WTC11 (cell line): ENCODE data around the gene FTL. TPM values are rescaled to one million over a fixed set of nuclear protein-coding genes. Genes with fewer than 3 reads are reported as not detected.

Source experiments
- ATF2 ChIP-seq: sonication (generic); formaldehyde crosslinking; IDR thresholded peaks from 2 replicates; pipeline ENCODE4 v1.8.1; 2022; ENCODE audit warnings: low read depth, missing genetic modification reagents, borderline replicate concordance
- E2F1 ChIP-seq: sonication (generic); formaldehyde crosslinking; IDR thresholded peaks from 2 replicates; pipeline ENCODE4 v1.8.0; 2022; ENCODE audit warnings: mild to moderate bottlenecking, missing genetic modification reagents
- FOXJ3 ChIP-seq: sonication (generic); formaldehyde crosslinking; IDR thresholded peaks from 2 replicates; pipeline ENCODE4 v1.9.0; 2021; ENCODE audit warnings: missing genetic modification reagents, mild to moderate bottlenecking, borderline replicate concordance
- FOXP1 ChIP-seq: sonication (generic); formaldehyde crosslinking; IDR thresholded peaks from 2 replicates; pipeline ENCODE4 v1.8.0; 2022; ENCODE audit warnings: missing genetic modification reagents, mild to moderate bottlenecking, moderate library complexity, borderline replicate concordance
- NR1H2 ChIP-seq: sonication (generic); formaldehyde crosslinking; IDR thresholded peaks from 2 replicates; pipeline ENCODE4 v1.9.0; 2021; ENCODE audit warnings: mild to moderate bottlenecking, moderate library complexity, missing genetic modification reagents
- RORB ChIP-seq: fragments of 250-450 bp; sonication (Bioruptor Pico); IDR thresholded peaks from 2 replicates; pipeline ENCODE4 v1.9.0; 2021; ENCODE audit warnings: mild to moderate bottlenecking
- SMAD4 ChIP-seq: sonication (generic); formaldehyde crosslinking; IDR thresholded peaks from 2 replicates; pipeline ENCODE4 v1.8.0; 2022; ENCODE audit warnings: mild to moderate bottlenecking, missing genetic modification reagents
- SOX15 ChIP-seq: fragments of 250-450 bp; sonication (Bioruptor Pico); IDR thresholded peaks from 2 replicates; pipeline ENCODE4 v1.9.0; 2021; ENCODE audit warnings: mild to moderate bottlenecking
- SP1 ChIP-seq: sonication (generic); formaldehyde crosslinking; conservative IDR thresholded peaks from 2 replicates; pipeline ENCODE4 v1.8.1; 2022; ENCODE audit warnings: missing genetic modification reagents
- TEAD4 ChIP-seq: sonication (generic); formaldehyde crosslinking; IDR thresholded peaks from 2 replicates; pipeline ENCODE4 v1.8.0; 2022; ENCODE audit warnings: mild to moderate bottlenecking, missing genetic modification reagents
- USF2 ChIP-seq: sonication (generic); formaldehyde crosslinking; IDR thresholded peaks from 2 replicates; pipeline ENCODE4 v1.8.1; 2023; ENCODE audit warnings: mild to moderate bottlenecking, missing genetic modification reagents, moderate library complexity
- ZNF281 ChIP-seq: sonication (generic); formaldehyde crosslinking; IDR thresholded peaks from 2 replicates; pipeline ENCODE4 v1.8.0; 2023; ENCODE audit warnings: mild to moderate bottlenecking, missing genetic modification reagents
- ZNF396 ChIP-seq: fragments of 250-450 bp; sonication (Bioruptor Pico); IDR thresholded peaks from 2 replicates; pipeline ENCODE4 v1.8.0; 2021; ENCODE audit warnings: mild to moderate bottlenecking, moderate library complexity, borderline replicate concordance
- ZSCAN18 ChIP-seq: fragments of 250-450 bp; sonication (Bioruptor Pico); IDR thresholded peaks from 2 replicates; pipeline ENCODE4 v2.1.2; 2022; ENCODE audit warnings: mild to moderate bottlenecking, moderate library complexity
- total RNA-seq: library from RNA; stranded (reverse); gene quantifications from 3 replicates; pipeline ENCODE4 v1.2.3, GENCODE V29; 2021
- TF ChIP-seq, protein P1 (sequence below): fragments of 250-450 bp; sonication (Bioruptor Pico); conservative IDR thresholded peaks from 2 replicates; pipeline ENCODE4 v1.9.0; 2021; ENCODE audit warnings: mild to moderate bottlenecking
- TF ChIP-seq, protein P2 (sequence below): sonication (generic); formaldehyde crosslinking; IDR thresholded peaks from 2 replicates; pipeline ENCODE4 v1.8.1; 2022; ENCODE audit warnings: mild to moderate bottlenecking, missing genetic modification reagents, moderate library complexity, borderline replicate concordance
- TF ChIP-seq, protein P3 (sequence below): fragments of 200-600 bp; IDR thresholded peaks from 2 replicates; pipeline ENCODE4 v1.8.0; 2022; ENCODE audit warnings: antibody characterized with exemption
- TF ChIP-seq, protein P4 (sequence below): sonication (generic); formaldehyde crosslinking; IDR thresholded peaks from 2 replicates; pipeline ENCODE4 v1.8.1; 2023; ENCODE audit warnings: mild to moderate bottlenecking, missing genetic modification reagents

FTL gene
- total RNA-seq, 1 experiment from 2014 or later, result 1,061 TPM

DNA sequence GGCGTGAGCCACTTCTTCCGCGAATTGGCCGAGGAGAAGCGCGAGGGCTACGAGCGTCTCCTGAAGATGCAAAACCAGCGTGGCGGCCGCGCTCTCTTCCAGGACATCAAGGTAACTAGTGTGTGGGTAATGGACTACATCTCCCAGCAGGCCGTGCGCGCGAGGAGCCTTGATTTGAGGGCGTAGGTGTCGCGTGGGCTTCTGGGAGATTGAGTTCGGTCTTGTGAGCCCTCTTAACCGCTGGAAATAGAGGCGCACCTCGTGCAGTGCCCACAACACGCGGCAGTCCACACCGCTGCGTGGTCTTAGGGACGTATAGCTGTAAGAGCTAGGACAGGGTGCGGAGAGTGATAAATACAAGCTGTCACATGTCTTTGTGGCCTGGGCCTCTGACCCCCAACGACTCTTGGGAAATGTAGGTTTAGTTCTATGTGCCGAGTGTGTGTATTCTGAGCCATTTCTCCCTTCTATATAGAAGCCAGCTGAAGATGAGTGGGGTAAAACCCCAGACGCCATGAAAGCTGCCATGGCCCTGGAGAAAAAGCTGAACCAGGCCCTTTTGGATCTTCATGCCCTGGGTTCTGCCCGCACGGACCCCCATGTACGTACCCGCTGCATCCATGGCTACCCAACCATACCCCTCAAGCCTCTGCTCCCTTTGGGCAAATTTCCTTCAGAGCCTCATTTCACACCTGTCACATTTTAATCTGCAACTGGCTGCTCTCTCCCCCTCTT lies 864 bp downstream of the FTL start (continued):
- TF ChIP-seq TEAD4 (CRISPR knock-in tag), result no peak
- TF ChIP-seq, protein P1, sequence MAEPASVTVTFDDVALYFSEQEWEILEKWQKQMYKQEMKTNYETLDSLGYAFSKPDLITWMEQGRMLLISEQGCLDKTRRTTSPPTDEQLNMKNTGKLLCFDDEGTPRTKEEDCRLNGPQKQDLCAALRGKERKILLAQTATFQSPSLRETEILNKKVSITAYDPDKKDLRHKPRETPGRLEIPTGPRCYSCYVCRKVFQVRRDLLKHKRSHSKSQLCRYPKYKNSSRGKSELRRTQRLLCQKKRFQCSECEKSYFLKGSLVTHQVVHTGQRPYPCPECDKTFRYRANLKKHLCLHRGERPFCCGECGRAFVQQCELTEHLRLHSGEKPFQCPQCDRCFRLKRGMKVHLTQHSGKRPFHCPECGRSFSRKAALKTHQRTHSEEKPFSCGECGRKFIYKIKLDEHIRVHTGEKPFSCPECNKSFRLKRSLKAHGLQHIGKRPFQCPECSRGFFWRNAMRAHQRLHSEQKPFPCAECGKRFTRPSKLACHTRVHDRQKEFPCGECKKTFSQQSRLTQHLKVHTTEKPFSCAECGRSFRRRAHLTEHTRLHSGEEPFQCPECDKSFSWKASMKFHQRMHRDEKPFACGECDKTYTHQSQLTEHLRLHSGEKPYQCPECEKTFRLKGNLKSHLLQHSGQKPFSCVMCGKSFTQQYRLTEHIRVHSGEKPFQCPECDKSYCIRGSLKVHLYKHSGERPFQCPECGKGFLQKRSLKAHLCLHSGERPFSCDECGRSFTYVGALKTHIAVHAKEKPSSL (CRISPR knock-in tag), result no peak
- TF ChIP-seq, protein P2, sequence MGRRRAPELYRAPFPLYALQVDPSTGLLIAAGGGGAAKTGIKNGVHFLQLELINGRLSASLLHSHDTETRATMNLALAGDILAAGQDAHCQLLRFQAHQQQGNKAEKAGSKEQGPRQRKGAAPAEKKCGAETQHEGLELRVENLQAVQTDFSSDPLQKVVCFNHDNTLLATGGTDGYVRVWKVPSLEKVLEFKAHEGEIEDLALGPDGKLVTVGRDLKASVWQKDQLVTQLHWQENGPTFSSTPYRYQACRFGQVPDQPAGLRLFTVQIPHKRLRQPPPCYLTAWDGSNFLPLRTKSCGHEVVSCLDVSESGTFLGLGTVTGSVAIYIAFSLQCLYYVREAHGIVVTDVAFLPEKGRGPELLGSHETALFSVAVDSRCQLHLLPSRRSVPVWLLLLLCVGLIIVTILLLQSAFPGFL (CRISPR knock-in tag), result 0 out of 2 replicates have a peak, but pooled peaks have one; percentile 41
- no peak for TF ChIP-seq FOXJ3 (CRISPR knock-in tag)
- peak; percentile 13; the same call in 1 of the 2 replicates for TF ChIP-seq USF2 (CRISPR knock-in tag)
- no peak for TF ChIP-seq NR1H2
- TF ChIP-seq ZNF396 (CRISPR knock-in tag), result no peak
- no peak for TF ChIP-seq SMAD4 (CRISPR knock-in tag)
- TF ChIP-seq, protein P3, sequence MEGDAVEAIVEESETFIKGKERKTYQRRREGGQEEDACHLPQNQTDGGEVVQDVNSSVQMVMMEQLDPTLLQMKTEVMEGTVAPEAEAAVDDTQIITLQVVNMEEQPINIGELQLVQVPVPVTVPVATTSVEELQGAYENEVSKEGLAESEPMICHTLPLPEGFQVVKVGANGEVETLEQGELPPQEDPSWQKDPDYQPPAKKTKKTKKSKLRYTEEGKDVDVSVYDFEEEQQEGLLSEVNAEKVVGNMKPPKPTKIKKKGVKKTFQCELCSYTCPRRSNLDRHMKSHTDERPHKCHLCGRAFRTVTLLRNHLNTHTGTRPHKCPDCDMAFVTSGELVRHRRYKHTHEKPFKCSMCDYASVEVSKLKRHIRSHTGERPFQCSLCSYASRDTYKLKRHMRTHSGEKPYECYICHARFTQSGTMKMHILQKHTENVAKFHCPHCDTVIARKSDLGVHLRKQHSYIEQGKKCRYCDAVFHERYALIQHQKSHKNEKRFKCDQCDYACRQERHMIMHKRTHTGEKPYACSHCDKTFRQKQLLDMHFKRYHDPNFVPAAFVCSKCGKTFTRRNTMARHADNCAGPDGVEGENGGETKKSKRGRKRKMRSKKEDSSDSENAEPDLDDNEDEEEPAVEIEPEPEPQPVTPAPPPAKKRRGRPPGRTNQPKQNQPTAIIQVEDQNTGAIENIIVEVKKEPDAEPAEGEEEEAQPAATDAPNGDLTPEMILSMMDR, result no peak
- TF ChIP-seq FOXP1 (CRISPR knock-in tag), result no peak
- TF ChIP-seq ZSCAN18 (CRISPR knock-in tag), result no peak
- no peak for TF ChIP-seq SOX15
- no peak for TF ChIP-seq ZNF281 (CRISPR knock-in tag)
- TF ChIP-seq, protein P4, sequence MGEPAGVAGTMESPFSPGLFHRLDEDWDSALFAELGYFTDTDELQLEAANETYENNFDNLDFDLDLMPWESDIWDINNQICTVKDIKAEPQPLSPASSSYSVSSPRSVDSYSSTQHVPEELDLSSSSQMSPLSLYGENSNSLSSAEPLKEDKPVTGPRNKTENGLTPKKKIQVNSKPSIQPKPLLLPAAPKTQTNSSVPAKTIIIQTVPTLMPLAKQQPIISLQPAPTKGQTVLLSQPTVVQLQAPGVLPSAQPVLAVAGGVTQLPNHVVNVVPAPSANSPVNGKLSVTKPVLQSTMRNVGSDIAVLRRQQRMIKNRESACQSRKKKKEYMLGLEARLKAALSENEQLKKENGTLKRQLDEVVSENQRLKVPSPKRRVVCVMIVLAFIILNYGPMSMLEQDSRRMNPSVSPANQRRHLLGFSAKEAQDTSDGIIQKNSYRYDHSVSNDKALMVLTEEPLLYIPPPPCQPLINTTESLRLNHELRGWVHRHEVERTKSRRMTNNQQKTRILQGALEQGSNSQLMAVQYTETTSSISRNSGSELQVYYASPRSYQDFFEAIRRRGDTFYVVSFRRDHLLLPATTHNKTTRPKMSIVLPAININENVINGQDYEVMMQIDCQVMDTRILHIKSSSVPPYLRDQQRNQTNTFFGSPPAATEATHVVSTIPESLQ (CRISPR knock-in tag), result no peak
- no peak; the same call in none of the 2 replicates for TF ChIP-seq SP1
- TF ChIP-seq E2F1 (CRISPR knock-in tag), result no peak
- 0 out of 2 replicates have a peak, but pooled peaks have one; percentile 19 for TF ChIP-seq ATF2 (CRISPR knock-in tag)
- TF ChIP-seq RORB (CRISPR knock-in tag), result peak; percentile 86
